NCI-H2196 treated with DMSO at 0.1 percent for 48 hours (cell line): Measurements from ENCODE around the gene NBEA.

Experiments used
- DNase-seq: peaks from one replicate; lab custom pipeline; 2025; ENCODE audit not compliant: unreplicated experiment; lab: John Stamatoyannopoulos, UW

NBEA gene

GRCh38 chr13:35256459-35257148, 314.5 kb downstream of the NBEA start:
- no peak for DNase-seq

DNA sequence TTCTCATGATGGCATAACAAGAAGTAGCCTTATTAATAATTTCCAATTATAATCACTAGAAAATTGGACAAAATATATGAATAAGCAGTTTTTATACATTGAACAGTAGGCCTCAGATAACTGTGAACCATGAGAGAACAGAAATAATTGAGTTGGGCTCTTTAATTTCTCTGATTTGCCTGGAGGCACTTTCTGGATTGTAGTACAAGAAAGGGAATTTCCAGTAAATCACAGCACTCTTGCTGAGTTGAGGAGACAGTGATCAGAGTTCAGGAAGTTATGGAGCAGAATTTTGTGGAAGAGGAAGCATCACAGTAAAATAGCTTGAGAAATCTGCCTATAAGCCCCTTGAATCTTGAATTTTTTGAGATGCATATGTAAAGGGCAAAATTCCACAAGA, 318.2 kb downstream of the NBEA start:
- no peak for DNase-seq

- no peak for DNase-seq
Measured at GRCh38 chr13:35266412-35266811, 324.3 kb downstream of the NBEA start.

GRCh38 chr13:35278917-35279316, 336.8 kb downstream of the NBEA start:
- DNase-seq = no peak

GRCh38 chr13:35279500-35279899, 337.4 kb downstream of the NBEA start:
- DNase-seq = no peak

- DNase-seq = no peak
Measured at GRCh38 chr13:35283856-35284255, 341.8 kb downstream of the NBEA start.

- DNase-seq = no peak
Measured at GRCh38 chr13:35285677-35286076, 343.6 kb downstream of the NBEA start.

- DNase-seq = no peak
Measured at GRCh38 chr13:35292329-35292728, 350.3 kb downstream of the NBEA start.

- DNase-seq = no peak
Measured at GRCh38 chr13:35293579-35294226, 351.6 kb downstream of the NBEA start.

DNA sequence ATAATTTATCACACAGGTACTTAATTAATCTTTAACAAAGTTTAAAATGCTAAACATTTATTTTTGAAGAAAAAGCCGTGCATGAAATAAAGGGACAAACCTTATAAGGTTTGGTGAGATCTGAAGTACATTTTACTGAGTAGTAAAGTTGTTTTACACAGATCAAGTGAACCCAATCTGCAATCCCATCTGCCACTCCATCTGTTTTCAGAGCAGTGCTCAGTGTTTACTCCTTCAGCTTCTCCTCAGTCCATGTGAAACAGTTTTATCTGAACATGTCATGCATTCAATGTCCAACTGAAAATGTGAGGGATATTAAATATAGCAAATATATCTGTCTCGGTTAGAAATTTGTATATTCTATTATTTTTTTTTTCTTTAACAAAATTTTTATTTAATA, 367.6 kb downstream of the NBEA start:
- no peak for DNase-seq

DNA sequence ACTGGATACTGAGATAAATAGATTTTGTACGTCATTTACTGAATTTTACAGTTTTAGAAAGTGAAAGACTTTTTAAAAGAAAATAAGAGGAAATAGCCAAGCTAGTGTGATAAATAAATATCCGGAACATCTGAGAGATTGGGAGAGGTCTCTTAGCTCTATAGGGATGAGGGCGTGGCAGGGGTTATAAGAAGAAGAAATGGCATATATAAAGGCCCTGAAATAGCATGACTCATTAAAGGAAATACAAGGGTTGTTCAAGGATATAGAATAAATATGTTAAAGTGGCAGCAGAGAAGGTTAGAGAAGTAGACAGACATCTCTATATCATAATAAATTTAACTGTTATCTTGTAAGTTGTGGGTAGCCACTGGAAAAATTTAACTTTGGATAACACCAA, 390.1 kb downstream of the NBEA start:
- no peak for DNase-seq

GRCh38 chr13:35333157-35333556, 391.1 kb downstream of the NBEA start:
- no peak for DNase-seq

- DNase-seq = no peak
Measured at GRCh38 chr13:35342440-35342839, 400.4 kb downstream of the NBEA start.

DNA sequence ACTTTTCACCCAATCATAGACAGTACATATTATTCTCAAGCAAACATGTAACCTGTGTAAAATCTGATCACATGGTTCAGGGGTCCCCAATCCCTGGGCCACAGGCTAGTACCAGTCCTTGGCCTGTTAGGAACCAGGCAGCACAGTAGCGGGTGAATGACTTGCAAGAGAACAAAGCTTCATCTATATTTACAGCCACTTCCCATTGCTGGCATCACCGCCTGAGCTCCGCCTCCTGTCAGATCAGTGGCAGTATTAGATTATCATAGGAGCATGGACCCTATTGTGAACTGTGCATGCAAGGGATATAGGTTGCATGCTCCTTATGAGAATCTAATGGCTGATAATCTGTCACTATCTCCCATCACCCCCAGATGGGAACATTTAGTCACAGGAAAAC, 401.3 kb downstream of the NBEA start:
- DNase-seq = no peak

GRCh38 chr13:35345992-35346391, 403.9 kb downstream of the NBEA start:
- DNase-seq = no peak

GRCh38 chr13:35346494-35346893, 404.4 kb downstream of the NBEA start:
- no peak for DNase-seq

DNA sequence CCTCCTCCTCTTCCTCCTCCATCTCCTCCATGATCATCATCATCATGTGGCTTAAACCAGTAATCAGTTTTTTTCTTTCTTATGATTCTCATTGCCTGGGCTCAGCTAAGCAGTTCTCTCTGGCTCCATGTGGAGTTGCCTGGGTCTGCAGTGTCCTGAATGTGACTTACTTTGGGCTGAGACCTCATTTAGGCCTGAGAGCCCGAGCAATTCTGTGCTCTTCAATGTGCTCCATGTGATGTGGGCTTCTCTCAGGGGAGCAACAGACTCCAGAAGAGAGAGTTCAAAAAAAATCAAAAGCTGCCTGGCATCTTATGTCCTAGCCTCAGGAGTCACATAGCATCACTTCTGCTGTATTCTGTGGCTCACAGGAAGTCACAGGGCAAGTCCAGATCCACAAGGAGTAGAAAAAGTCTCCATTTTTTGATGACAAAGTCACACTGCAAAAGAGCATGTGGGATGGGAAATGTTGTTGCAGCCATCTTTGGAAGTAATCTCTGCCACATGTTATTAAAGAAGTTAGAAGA, 405.7 kb downstream of the NBEA start:
- no peak for DNase-seq

DNA sequence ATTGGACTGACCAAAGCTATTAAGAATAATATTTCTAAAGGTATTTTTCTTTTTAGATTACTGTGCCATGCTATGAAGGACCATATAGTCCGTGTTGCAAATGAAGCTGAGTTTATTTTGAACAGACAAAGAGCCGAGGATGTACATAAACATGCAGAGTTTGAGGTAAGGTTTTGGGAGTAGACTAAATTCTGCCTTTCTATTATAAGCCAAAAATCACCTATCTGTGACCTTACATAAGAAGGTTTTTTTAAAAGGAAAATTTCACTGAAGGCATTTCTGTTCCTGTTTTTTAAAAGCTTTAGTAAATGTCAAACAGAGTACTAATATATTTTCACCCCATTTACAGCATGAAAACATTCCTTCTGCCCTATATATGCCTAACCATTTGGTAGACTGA, 407.0 kb downstream of the NBEA start:
- no peak for DNase-seq

DNA sequence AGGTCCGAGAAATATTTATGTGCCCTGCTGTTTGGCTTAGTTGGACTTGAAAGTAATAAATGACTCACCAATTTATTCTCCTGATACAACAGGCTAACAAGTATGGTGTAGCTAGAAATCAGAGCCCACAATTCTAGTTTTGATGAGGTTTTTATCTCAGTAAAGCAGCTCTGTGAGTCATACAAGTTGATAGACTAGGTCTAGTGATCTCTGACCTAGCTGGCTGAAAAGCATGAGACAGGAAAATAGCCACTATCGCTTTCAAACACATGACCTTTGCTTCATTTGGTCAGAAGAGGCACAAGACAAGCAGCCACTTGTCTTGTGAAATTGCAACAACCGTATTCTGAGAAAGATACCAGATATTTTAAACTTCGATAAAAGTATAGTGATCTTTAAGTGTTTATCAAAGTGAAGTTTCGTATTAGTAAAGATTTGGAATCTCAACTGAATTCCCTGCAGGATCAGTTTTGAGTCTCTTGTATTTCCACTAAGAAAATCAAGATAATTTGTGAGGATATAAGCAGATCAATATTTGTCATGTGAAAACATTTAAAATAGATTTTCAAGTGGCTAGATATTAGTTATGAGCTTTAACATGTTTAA, 407.7 kb downstream of the NBEA start:
- no peak for DNase-seq

GRCh38 chr13:35354285-35354684, 412.2 kb downstream of the NBEA start:
- DNase-seq = no peak

DNA sequence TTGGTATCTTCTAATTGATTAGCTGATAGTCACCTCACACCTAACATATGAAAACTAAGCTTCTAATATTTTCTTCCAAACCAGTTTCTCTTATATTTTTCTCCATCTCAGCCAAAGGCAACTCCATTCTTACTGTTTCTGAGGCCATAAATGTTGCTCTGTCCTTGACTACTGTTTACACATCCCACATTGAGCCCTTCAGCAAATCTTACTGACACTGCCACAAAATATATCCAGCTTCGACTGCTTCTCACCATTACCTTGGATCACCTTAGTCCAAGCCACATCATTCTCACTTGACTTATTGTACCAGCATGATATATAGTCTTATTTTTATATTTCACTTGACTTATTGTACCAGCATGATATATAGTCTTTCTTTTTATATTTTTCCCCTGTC, 412.8 kb downstream of the NBEA start:
- DNase-seq = no peak

DNA sequence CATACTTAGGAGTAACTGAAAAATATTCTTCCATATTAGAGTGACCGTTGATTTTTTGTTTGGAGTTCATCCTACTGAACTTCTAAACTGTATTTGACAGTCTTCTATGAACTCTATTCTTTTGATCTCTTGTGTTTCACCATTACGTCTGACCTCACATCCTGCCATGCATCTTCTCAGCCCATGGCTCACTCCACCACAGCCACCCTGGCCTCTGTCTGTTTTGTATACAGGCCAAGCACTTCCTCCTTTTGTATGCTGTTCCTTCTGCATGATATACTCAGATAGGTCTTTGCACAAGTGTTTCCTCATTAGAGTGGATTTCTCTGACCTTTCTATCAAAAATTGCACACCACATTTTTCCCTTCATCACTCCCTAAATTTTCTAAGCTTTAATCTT, 414.5 kb downstream of the NBEA start:
- DNase-seq = no peak
